ENCODE data around the gene POLR2L.

POLR2L gene

DNA sequence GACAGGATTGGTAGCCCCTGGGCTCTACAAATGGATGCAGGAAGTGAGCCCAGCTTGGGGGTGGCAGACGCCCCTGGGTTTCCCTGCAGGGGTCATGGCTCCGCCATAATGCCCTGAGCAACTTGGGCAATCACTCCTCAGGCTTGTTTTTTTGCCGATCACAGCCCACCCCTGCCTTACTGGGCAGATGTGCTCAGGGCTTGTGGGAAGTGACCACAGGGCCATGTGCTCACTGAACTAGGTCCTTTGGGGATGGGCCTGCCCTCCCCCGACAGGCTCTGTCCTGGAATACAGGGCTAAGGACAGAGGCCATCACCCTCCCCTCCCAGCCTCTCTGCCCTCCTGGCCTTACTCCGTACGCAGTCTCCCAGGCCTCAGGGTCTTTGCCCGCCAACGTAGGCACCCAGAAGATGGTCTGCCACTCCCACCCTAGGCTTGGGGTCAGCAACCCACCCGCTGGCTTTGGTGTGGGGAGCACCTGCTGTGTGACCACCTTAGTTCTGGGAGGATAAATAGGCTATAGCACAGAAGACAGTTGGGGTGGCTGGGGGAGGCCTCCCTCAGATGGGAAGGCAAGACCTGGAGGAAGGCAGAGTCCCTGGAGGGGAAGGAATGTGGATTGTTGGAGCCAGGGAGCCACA, 28.8 kb downstream of the POLR2L start:
- no peak for DNase-seq (ENCODE audit: low read depth)
- no peak overlapping the region for H3K4me3 ChIP-seq (ENCODE audit: low read depth, low read length)
- TF ChIP-seq, protein P1, sequence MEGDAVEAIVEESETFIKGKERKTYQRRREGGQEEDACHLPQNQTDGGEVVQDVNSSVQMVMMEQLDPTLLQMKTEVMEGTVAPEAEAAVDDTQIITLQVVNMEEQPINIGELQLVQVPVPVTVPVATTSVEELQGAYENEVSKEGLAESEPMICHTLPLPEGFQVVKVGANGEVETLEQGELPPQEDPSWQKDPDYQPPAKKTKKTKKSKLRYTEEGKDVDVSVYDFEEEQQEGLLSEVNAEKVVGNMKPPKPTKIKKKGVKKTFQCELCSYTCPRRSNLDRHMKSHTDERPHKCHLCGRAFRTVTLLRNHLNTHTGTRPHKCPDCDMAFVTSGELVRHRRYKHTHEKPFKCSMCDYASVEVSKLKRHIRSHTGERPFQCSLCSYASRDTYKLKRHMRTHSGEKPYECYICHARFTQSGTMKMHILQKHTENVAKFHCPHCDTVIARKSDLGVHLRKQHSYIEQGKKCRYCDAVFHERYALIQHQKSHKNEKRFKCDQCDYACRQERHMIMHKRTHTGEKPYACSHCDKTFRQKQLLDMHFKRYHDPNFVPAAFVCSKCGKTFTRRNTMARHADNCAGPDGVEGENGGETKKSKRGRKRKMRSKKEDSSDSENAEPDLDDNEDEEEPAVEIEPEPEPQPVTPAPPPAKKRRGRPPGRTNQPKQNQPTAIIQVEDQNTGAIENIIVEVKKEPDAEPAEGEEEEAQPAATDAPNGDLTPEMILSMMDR (IDR thresholded peaks at IDR 0.05; ENCODE audit: low read depth, low read length, missing control alignments) = no peak

DNA sequence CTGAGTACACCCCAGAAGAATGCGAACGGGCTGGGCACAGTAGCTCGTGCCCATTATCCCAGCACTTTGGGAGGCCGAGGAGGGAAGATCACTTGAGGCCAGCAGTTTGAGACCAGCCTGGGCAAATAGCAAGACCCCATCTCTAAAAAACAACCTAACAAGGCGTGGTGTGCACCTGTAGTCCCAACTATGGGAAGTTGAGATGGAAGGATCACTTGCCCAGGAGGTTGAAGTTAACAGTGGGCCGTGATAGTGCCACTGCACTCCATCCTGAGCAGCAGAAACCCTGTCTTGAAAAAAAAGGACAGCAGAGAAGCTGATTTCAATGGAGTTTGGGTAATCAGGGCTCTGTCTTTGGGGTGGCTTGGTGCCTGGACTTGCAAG, 29.3 kb downstream of the POLR2L start:
- DNase-seq (ENCODE audit: low read depth) = no peak
- TF ChIP-seq, protein P1 (IDR thresholded peaks at IDR 0.05; ENCODE audit: low read depth, low read length, missing control alignments) = no peak
- no peak overlapping the region for H3K4me3 ChIP-seq (ENCODE audit: low read depth, low read length)

DNA sequence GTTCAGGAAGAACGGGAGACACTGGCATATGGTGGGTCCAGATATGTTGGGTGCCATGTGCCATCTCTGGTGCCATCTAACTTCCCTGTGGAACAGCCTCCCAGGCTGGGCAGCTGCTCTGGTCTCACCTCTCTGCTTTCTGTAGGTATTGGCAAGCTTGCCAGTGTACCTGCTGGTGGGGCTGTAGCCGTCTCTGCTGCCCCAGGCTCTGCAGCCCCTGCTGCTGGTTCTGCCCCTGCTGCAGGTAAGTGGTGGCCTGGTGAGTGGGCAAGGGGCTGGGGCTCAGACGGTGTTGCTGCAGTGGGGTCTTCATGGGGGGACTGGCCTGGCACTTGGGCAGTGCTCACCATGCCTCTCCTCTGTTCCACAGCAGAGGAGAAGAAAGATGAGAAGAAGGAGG, 29.9 kb downstream of the POLR2L start:
- no peak overlapping the region for H3K4me3 ChIP-seq (ENCODE audit: low read depth, low read length)
- TF ChIP-seq, protein P1 (IDR thresholded peaks at IDR 0.05; ENCODE audit: low read depth, low read length, missing control alignments) = no peak
- no peak for DNase-seq (ENCODE audit: low read depth)

DNA sequence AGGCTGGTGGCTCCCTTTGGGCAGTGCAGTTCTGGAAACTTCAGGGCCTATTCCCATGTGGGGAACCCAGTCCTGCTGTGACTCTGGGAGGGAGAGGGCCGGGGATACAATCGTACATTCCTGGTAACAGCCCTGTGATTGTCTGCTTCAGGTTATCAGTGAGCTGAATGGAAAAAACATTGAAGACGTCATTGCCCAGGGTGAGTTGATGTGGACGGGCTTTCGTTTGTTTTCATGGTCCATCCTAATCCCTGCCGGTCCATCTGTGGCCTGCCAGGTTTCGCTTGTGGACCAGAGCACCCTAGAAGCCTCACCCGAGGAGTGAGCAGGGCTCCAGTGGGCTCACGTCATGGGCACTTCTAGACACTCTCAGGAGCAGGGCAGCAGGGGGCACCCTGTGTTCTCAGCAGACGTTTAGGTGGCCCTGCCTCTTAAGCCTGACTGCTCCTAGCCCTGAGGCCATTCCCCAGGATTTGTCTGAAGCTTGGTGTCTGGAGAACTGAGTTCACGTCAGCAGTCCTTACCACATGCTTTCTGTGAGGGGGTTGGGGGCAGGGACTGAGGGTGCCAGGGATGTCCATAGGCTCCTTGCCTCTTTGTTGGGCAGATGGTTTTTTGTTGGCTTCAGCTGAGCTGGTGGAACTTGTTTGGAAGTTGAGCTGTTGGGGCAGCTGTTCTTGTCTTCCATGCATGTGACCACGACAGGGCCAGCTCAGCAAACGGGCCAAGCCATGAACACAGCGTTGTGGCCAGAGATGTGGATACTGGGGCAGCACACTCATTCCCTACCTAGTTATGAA, 30.7 kb downstream of the POLR2L start:
- TF ChIP-seq, protein P1 (IDR thresholded peaks at IDR 0.05; ENCODE audit: low read depth, low read length, missing control alignments) = no peak
- H3K4me3 ChIP-seq (ENCODE audit: low read depth, low read length) = peak overlapping the region; percentile 100

DNA sequence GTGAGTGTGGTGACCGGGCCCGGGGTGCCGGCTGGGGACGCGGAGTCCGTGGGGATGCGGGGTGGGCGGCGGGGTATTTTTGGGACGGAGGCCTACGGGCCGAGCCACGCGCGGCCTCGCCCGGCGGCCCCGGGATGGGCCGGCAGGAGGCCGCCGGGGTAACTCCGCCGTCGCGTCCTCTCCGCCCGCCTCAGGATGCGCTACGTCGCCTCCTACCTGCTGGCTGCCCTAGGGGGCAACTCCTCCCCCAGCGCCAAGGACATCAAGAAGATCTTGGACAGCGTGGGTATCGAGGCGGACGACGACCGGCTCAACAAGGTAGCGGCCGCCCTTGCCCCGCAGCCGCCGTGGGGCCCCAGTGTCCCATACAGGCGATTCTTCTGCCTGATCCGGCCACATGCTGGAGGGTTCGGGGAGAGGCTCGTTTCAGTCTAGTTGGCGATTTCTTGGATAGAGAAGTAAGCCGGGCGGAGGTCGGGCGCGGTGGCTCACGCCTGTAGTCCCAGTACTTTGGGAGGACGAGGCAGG, 32.2 kb downstream of the POLR2L start:
- no peak for DNase-seq (ENCODE audit: low read depth)
- peak overlapping the region; percentile 100 for H3K4me3 ChIP-seq (ENCODE audit: low read depth, low read length)
- TF ChIP-seq, protein P1 (IDR thresholded peaks at IDR 0.05; ENCODE audit: low read depth, low read length, missing control alignments) = no peak

More for the DNA sequence above, 30.7 kb downstream of the POLR2L start:
- DNase-seq (ENCODE audit: low read depth) = no peak

DNA sequence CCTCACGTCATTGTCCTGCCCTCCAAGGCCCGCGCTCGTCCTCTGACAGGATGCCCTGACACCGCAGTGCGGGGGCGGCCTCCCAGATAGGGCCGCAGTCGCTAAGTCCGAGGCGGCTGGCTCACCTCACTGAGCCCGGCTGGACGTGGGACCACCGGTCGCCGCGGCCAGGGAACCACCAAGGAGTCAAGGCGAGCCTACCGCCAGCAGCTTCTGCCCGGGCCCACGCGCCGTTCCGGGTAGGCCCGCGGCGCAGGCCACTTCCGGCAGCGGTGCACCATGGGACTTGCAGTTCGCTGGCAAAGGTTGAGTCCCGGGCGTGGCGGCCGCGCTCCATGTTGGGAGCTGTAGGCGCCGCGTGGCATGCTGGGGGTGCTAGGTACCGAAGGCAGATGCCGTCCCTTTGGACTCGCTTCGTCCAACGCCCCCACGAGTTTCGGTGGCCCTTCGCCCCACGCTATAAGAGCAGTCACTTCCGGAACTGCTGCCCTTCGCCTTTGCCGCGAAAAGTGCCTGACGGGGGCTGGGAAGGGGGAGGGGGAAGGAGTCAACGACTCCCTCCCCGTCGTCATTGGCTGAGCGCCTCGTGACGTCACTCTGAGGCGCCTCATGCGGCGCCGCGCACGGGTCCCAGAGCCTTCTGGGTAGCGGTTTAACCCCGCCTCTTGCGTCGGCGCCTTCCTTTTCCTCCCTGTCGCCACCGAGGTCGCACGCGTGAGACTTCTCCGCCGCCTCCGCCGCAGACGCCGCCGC, 32.9 kb downstream of the POLR2L start, which contains the start of gene RPLP2:
Gene RPLP2 (plus strand): TSS at position 681 of the 753 bp plus-strand sequence. CDS start 268 bp downstream, outside the sequence.
- DNase-seq (ENCODE audit: low read depth) = peak; percentile 91
- H3K4me3 ChIP-seq (ENCODE audit: low read depth, low read length) = peak within 1 kb of the TSS; percentile 100
- TF ChIP-seq, protein P1 (IDR thresholded peaks at IDR 0.05; ENCODE audit: low read depth, low read length, missing control alignments) = no peak
